ENCODE measurements around the gene SEL1L3.

SEL1L3 gene

GRCh38 chr4:25847329-25847728 is 15.5 kb downstream of the SEL1L3 start:
- no peak for DNase-seq

GRCh38 chr4:25845841-25846653 is 16.7 kb downstream of the SEL1L3 start:
- DNase-seq: no peak

GRCh38 chr4:25844961-25845712 is 17.7 kb downstream of the SEL1L3 start:
- no peak for DNase-seq

GRCh38 chr4:25843340-25844097 is 19.3 kb downstream of the SEL1L3 start:
- no peak for DNase-seq

GRCh38 chr4:25842229-25842845 is 20.5 kb downstream of the SEL1L3 start:
- peak; percentile 39 for DNase-seq

- no peak for DNase-seq
These were observed 23.1 kb downstream of the SEL1L3 start for GRCh38 chr4:25839687-25840086.

GRCh38 chr4:25839233-25839632 is 23.6 kb downstream of the SEL1L3 start:
- no peak for DNase-seq

- DNase-seq: no peak
These were observed 24.3 kb downstream of the SEL1L3 start for GRCh38 chr4:25838526-25838925.

- no peak for DNase-seq
These were observed 25.7 kb downstream of the SEL1L3 start for GRCh38 chr4:25837107-25837506.

- no peak for DNase-seq
These were observed 27.4 kb downstream of the SEL1L3 start for GRCh38 chr4:25835384-25835783.

- no peak for DNase-seq
These were observed 28.2 kb downstream of the SEL1L3 start for GRCh38 chr4:25834411-25835107.

GRCh38 chr4:25830548-25830947 is 32.2 kb downstream of the SEL1L3 start:
- no peak for DNase-seq

- no peak for DNase-seq
These were observed 34.9 kb downstream of the SEL1L3 start for GRCh38 chr4:25827897-25828296.

GRCh38 chr4:25827373-25827772 is 35.4 kb downstream of the SEL1L3 start:
- DNase-seq: no peak

- no peak for DNase-seq
These were observed 36.6 kb downstream of the SEL1L3 start for GRCh38 chr4:25826074-25826752.

- no peak for DNase-seq
These were observed 39.2 kb downstream of the SEL1L3 start for GRCh38 chr4:25823632-25824031.

- no peak for DNase-seq
These were observed 40.9 kb downstream of the SEL1L3 start for GRCh38 chr4:25821899-25822298.

GRCh38 chr4:25821267-25821666 is 41.5 kb downstream of the SEL1L3 start:
- DNase-seq: no peak

GRCh38 chr4:25818876-25819275 is 43.9 kb downstream of the SEL1L3 start:
- no peak for DNase-seq

GRCh38 chr4:25818371-25818871 is 44.4 kb downstream of the SEL1L3 start:
- no peak for DNase-seq

- no peak for DNase-seq
These were observed 45.6 kb downstream of the SEL1L3 start for GRCh38 chr4:25817059-25817681.

Data from activated CD4-positive, alpha-beta T cell treated with anti-CD3 and anti-CD28 coated beads, Interleukin-2, amount 50 U/mL, for 1 hour (primary cell).